HFF-Myc (cell line): Measurements from ENCODE around the gene TRPV2.
"Not testable (repeated sequence)": the region's sequence is repeated elsewhere in the genome, so short reads cannot be mapped to it uniquely, and the experiment has no call there.

ENCODE experiments used
- DNase-seq: peaks from one replicate; pipeline ENCODE4 v3.0.0-alpha.2; 2011; ENCODE audit warnings: low read depth; ENCODE audit errors: extremely low read depth
- H3K4me3 ChIP-seq: replicated peaks from 2 replicates; pipeline ENCODE4 v1.5.1; 2011; ENCODE audit warnings: low read depth, mild to moderate bottlenecking, control low read depth, low read length
- CTCF ChIP-seq: IDR thresholded peaks from 2 replicates; pipeline ENCODE4 v1.5.1; 2012; ENCODE audit warnings: mild to moderate bottlenecking, low read depth, low read length, control low read depth; ENCODE audit errors: missing control alignments

TRPV2 gene

GRCh38 chr17:16450028-16450427, 34.7 kb downstream of the TRPV2 start:
- TF ChIP-seq CTCF: no peak
- no peak for DNase-seq
- H3K4me3 ChIP-seq: no peak overlapping the region

- not testable (repeated sequence) for DNase-seq, H3K4me3 ChIP-seq
These were observed 36.9 kb downstream of the TRPV2 start for GRCh38 chr17:16452268-16452667.

GRCh38 chr17:16453493-16453851, 38.1 kb downstream of the TRPV2 start:
- H3K4me3 ChIP-seq: no peak overlapping the region
- DNase-seq: no peak
- no peak for TF ChIP-seq CTCF

DNA sequence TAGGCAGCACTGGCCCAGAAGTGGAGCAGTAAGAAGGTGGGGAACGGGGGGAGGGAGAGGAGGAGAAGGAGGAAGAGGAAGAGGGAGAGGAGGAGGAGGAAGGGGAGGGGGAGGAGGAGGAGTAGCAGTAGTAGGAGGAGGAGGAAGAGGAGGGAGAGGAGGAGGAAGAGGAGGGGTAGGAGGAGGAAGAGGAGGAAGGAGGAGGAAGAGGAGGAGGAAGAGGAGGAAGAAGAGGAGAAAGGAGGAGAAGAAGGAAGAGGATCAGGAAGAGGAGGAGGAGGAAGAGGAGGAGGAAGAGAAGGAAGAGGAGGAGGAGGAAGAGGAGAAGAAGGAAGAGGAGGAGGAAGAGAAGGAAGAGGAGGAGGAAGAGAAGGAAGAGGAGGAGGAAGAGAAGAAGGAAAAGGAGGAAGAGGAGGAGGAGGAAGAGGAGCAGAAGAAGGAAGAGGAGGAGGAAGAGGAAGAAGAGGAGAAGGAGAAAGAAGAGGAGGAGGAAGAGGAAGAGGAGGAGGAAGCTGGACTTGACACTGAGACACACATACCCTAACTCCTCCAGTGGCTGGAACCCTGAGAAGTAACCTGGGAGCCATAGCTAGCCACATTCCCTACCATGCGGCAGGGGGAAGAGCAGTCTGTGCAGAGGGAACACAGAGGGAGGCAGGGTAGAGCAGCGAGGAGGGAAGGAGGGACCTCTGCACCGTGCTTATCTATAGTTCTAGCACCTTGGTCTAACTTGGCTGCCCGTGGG, 40.8 kb downstream of the TRPV2 start:
- TF ChIP-seq CTCF: no peak
- H3K4me3 ChIP-seq: no peak overlapping the region
- DNase-seq: no peak

DNA sequence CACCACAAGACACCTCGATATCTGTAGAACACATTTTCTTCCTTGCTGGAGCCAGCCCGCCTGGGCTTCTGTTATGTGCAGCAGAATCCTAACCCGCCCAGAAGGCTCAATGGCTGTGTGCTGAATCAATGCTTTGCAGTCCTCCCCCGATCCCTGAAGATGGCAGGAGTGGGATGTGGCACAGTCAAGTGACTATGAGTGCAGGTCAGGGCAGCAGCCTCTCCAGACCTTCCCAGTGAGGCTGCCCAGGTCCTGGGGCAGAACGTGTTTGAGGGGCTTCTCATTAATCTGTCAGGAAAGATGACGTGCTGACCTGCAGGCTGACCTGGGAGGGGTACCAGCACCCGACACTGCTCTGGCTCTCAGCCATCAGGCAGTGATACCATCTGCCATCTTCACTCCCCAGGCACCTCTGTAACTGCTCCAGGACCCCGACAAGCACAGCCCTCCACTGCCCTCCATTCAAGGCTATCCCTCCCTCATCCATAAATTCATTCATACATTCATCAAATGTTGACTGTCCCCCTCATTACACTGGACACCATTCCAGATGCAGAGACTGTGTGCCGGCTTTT, 41.5 kb downstream of the TRPV2 start:
- no peak for TF ChIP-seq CTCF

GRCh38 chr17:16459271-16459670, 43.9 kb downstream of the TRPV2 start:
- H3K4me3 ChIP-seq: no peak overlapping the region
- no peak for TF ChIP-seq CTCF
- DNase-seq: no peak

More for the DNA sequence above, 41.5 kb downstream of the TRPV2 start:
- H3K4me3 ChIP-seq: no peak overlapping the region
- DNase-seq: no peak

DNA sequence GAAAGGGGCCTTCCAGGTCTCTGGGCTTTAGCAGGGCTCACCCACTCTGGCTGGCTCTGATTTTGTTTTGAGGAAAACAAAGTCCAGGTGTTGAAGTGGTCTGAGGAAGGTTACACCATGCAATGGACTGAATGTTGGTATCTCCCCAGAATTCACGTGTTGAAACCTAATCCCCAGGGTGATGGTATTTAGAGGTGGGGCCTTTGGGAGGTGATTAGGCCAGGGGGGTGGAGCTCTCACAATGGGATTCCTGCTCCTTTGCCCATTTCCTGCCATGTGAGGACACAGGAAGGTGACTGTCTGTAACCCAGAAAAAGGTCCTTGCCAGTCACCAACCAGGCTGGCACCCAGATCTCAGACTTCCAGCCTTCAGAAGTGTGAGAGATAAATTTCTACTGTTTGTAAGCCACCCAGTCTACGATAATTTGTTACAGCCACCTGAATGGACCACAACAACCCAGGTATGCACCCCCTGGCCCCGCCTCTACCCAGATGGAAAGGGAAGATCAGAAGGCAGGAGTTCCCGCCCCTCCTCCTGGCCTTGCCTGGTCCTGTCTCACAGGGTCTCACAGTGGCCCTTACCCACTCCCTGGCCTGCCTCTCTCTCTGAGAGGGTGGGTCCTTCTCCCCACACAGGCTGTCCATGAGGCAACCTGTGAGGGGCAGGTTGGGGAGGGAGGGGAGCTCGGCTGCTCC, 44.6 kb downstream of the TRPV2 start:
- no peak for DNase-seq

More for the DNA sequence above, 44.6 kb downstream of the TRPV2 start:
- no peak overlapping the region for H3K4me3 ChIP-seq
- TF ChIP-seq CTCF: no peak
